ENCODE results near the gene ACVR1.

Gene ACVR1

GRCh38 chr2:157822993-157823392, 53.1 kb downstream of the ACVR1 start:
- DNase-seq, result no peak

GRCh38 chr2:157822533-157822932, 53.6 kb downstream of the ACVR1 start:
- DNase-seq, result no peak

GRCh38 chr2:157821519-157822131, 54.5 kb downstream of the ACVR1 start:
- DNase-seq, result no peak

- no peak for DNase-seq
Measured at GRCh38 chr2:157820193-157820592, 55.9 kb downstream of the ACVR1 start.

GRCh38 chr2:157819761-157820160, 56.4 kb downstream of the ACVR1 start:
- no peak for DNase-seq

- no peak for DNase-seq
Measured at GRCh38 chr2:157818227-157818626, 57.9 kb downstream of the ACVR1 start.

- DNase-seq, result no peak
Measured at GRCh38 chr2:157815421-157815820, 60.7 kb downstream of the ACVR1 start.

GRCh38 chr2:157813467-157813866, 62.7 kb downstream of the ACVR1 start:
- DNase-seq, result no peak

GRCh38 chr2:157810037-157810436, 66.1 kb downstream of the ACVR1 start:
- no peak for DNase-seq

GRCh38 chr2:157809212-157809611, 66.9 kb downstream of the ACVR1 start:
- no peak for DNase-seq

GRCh38 chr2:157808421-157808820, 67.7 kb downstream of the ACVR1 start:
- DNase-seq, result no peak

GRCh38 chr2:157806426-157807077, 69.6 kb downstream of the ACVR1 start:
- no peak for DNase-seq

- DNase-seq, result no peak
Measured at GRCh38 chr2:157805519-157805918, 70.6 kb downstream of the ACVR1 start.

GRCh38 chr2:157804355-157804754, 71.8 kb downstream of the ACVR1 start:
- no peak for DNase-seq

GRCh38 chr2:157803952-157804351, 72.2 kb downstream of the ACVR1 start:
- DNase-seq, result no peak

GRCh38 chr2:157803476-157803875, 72.7 kb downstream of the ACVR1 start:
- no peak for DNase-seq

GRCh38 chr2:157800838-157801495, 75.2 kb downstream of the ACVR1 start:
- DNase-seq, result no peak

- DNase-seq, result no peak
Measured at GRCh38 chr2:157793053-157793612, 83.0 kb downstream of the ACVR1 start.

GRCh38 chr2:157792335-157793052, 83.6 kb downstream of the ACVR1 start:
- DNase-seq, result no peak

- DNase-seq, result no peak
Measured at GRCh38 chr2:157790780-157791179, 85.3 kb downstream of the ACVR1 start.

GRCh38 chr2:157789933-157790511, 86.1 kb downstream of the ACVR1 start:
- DNase-seq, result no peak

- DNase-seq, result no peak
Measured at GRCh38 chr2:157789256-157789655, 86.9 kb downstream of the ACVR1 start.

GRCh38 chr2:157788201-157788600, 87.9 kb downstream of the ACVR1 start:
- DNase-seq, result no peak
